ENCODE data around the gene PTGER1. TPM values are rescaled to one million over a fixed set of nuclear protein-coding genes. Genes with fewer than 3 reads are reported as not detected.

Gene PTGER1
- total RNA-seq, 2 experiments from 2014 or later, result 0.29 to 0.41 TPM

- Mint-ChIP-seq H3K4me3 (no peak overlapping the region), H3K4me1 (ENCODE audit: low read depth) (peaks cover 5% of the 10 kb centered on the region), H3K27ac (no peak overlapping the region), H3K27me3 (no peaks in the 10 kb centered on the region), H3K36me3 (peaks cover 45% of the 10 kb centered on the region), H3K9me3 (no peaks in the 10 kb centered on the region)
- POLR2A ChIA-PET, result interaction anchor here (0.6 kb wide), 1 partner anchor 58 kb away, joined by 5 read pairs; no protein-coding TSS in a partner anchor
- CTCF ChIA-PET, result interaction anchor here (1.0 to 2.7 kb wide), 3 partner anchors 18 to 30 kb away, joined by 3 to 8 read pairs (median 7); no protein-coding TSS in a partner anchor
- intact Hi-C loops (cut with micrococcal nuclease), result no loop called here
- DNase-seq, result peak; percentile 87
Observed at GRCh38 chr19:14450168-14450874, 24.8 kb downstream of the PTGER1 start.

DNA sequence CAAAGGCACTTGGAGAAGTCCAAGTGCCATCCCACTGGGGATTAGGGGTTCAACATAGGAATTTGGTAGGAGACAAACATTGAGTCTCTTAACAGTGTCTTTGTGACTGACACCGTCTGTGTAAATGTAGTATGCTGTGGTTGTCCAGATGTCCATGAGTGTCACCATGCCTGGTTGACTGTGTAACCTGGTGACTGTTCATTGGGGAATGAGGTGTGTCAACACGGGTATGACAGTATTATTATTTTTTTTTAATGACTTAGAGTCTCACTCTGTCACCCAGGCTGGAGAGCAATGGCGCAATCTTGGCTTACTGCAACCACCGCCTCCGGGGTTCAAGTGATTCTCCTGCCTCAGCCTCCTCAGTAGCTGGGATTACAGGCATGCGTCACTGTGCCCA, 25.8 kb downstream of the PTGER1 start:
- Mint-ChIP-seq H3K9me3 (no peaks in the 10 kb centered on the region), H3K27me3 (no peaks in the 10 kb centered on the region), H3K4me1 (ENCODE audit: low read depth) (peaks cover 5% of the 10 kb centered on the region), H3K27ac (peak overlapping the region; percentile 31), H3K36me3 (peaks cover 47% of the 10 kb centered on the region), H3K4me3 (no peak overlapping the region)
- intact Hi-C loops (cut with micrococcal nuclease), result no loop called here
- POLR2A ChIA-PET, result no interaction called here
- DNase-seq, result no peak
- CTCF ChIA-PET, result interaction anchor here (2.7 kb wide), 1 partner anchor 31 kb away, joined by 8 read pairs; no protein-coding TSS in a partner anchor

DNA sequence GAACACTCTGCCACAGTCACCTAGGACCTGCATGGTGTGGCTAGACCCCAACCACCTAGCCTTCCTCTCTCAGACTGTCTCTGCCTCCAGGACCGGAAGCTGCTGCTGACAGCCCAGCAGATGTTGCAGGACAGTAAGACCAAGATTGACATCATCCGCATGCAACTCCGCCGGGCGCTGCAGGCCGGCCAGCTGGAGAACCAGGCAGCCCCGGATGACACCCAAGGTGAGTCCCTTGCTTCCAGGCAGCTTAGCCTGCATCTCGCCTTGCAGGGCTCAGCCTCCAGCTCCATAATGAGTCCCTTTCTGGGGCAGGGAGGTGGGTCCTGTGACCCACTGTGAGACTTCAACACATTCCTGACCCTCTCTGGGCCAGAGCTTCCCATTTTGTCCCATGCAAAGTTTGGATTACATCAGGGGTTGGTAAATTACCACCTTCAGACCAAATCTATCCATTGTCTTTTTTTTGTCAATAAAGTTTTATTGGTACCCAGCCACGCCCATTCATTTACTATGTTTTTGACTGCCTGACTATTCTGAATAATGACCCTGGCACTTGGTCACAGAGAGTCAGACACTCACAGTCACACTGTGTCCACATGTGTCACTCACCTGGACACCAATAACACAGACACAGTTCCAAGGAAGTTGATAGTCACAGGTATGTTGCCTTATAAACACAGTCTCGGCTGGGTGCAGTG, 28.7 kb downstream of the PTGER1 start:
- H3K4me3 Mint-ChIP-seq, result no peak overlapping the region
- no peaks in the 10 kb centered on the region for H3K27me3 Mint-ChIP-seq
- intact Hi-C loops (cut with micrococcal nuclease), result no loop called here
- DNase-seq, result no peak
- ChIA-PET POLR2A (no interaction called here), CTCF (interaction anchor here (1.5 kb wide), 1 partner anchor 33 kb away, joined by 3 read pairs; no protein-coding TSS in a partner anchor)
- no peaks in the 10 kb centered on the region for H3K9me3 Mint-ChIP-seq
- no peak overlapping the region for H3K27ac Mint-ChIP-seq
- peaks cover 61% of the 10 kb centered on the region for H3K36me3 Mint-ChIP-seq
- H3K4me1 Mint-ChIP-seq (ENCODE audit: low read depth), result peaks cover 11% of the 10 kb centered on the region

DNA sequence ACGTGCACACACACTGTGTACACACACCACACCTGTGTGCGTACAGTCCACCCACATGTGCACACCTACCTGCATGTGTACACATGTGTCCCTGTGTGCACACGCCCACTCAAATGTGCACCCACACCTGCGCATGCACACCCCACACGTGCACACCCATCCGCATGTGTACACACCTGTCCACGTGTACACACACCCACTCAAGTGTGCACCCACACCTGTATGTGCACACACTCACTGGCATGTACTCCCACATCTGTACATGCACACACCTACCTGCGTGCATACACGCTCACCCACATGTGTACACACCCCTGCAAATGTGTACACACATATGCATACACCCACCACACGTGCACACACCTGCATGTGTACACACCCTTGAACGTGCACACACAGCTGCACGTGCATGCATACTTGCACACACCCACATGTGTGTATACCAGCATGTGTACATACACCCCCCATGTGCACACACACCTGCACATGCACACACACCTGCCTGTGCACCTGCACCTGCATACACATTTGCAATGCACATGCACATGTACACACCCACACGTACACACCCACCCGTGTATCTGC, 31.4 kb downstream of the PTGER1 start:
- intact Hi-C loops (cut with micrococcal nuclease), result no loop called here
- Mint-ChIP-seq H3K9me3 (no peaks in the 10 kb centered on the region), H3K4me1 (ENCODE audit: low read depth) (peaks cover 29% of the 10 kb centered on the region), H3K27me3 (no peaks in the 10 kb centered on the region), H3K27ac (no peak overlapping the region), H3K36me3 (peaks cover 49% of the 10 kb centered on the region), H3K4me3 (no peak overlapping the region)
- DNase-seq, result no peak
- CTCF ChIA-PET, result no interaction called here
- POLR2A ChIA-PET, result no interaction called here

GRCh38 chr19:14442891-14443631, 32.1 kb downstream of the PTGER1 start:
- Mint-ChIP-seq H3K4me1 (ENCODE audit: low read depth) (peaks cover 30% of the 10 kb centered on the region), H3K27ac (no peak overlapping the region), H3K4me3 (no peak overlapping the region), H3K27me3 (no peaks in the 10 kb centered on the region), H3K36me3 (peaks cover 44% of the 10 kb centered on the region), H3K9me3 (no peaks in the 10 kb centered on the region)
- CTCF ChIA-PET, result no interaction called here
- intact Hi-C loops (cut with micrococcal nuclease), result no loop called here
- no peak for DNase-seq
- POLR2A ChIA-PET, result no interaction called here

DNA sequence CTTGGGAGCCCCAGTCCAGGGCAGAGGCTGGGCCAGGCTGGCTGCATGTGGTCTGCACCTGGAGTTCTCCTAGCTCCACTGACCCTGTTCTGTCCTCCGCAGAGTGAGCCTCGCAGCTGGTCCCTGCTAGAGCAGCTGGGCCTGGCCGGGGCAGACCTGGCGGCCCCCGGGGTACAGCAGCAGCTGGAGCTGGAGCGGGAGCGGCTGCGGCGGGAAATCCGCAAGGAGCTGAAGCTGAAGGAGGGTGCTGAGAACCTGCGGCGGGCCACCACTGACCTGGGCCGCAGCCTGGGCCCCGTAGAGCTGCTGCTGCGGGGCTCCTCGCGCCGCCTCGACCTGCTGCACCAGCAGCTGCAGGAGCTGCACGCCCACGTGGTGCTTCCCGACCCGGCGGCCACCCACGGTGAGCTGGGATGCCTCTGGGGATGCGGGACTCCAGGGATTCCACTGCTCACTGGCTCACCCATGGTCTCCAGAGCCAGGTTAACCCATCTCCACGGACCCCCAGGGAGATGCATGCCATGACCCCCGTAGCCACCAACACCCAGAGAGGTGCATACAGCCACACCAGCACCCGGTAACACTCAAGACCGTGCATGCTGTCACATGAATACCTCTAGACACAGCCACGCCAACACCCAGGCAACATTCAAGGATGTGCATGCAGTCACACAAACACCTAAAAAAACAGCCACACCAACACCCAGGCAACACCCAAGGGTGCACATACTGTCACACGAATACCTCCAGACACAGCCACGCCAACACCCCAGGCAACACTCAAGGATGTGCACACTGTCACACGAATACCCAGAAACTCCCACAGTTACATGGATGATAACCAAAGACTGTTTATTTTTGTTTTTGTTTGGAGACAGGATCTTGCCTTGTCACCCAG, 33.9 kb downstream of the PTGER1 start:
- no peak for DNase-seq
- peaks cover 35% of the 10 kb centered on the region for H3K36me3 Mint-ChIP-seq
- H3K27ac Mint-ChIP-seq, result peak overlapping the region; percentile 88
- no peaks in the 10 kb centered on the region for H3K27me3 Mint-ChIP-seq
- intact Hi-C loops (cut with micrococcal nuclease), result no loop called here
- H3K4me3 Mint-ChIP-seq, result peak overlapping the region; percentile 84
- peaks cover 35% of the 10 kb centered on the region for H3K4me1 Mint-ChIP-seq (ENCODE audit: low read depth)
- ChIA-PET POLR2A (interaction anchor here (1.3 kb wide), 1 partner anchor 9 kb away, joined by 4 read pairs; the partner anchor contains the start of gene PKN1), CTCF (interaction anchor here (0.6 to 3.4 kb wide), 3 partner anchors 9 to 48 kb away, joined by 4 to 17 read pairs (median 10); partner anchors contain the start of gene PKN1)
- H3K9me3 Mint-ChIP-seq, result no peaks in the 10 kb centered on the region

GRCh38 chr19:14440049-14440448, 35.1 kb downstream of the PTGER1 start:
- ChIA-PET CTCF (interaction anchor here (3.4 kb wide), 1 partner anchor 40 kb away, joined by 17 read pairs; no protein-coding TSS in a partner anchor), POLR2A (interaction anchor here (1.3 kb wide), 1 partner anchor 7 kb away, joined by 4 read pairs; the partner anchor contains the start of gene PKN1)
- peaks cover 32% of the 10 kb centered on the region for H3K36me3 Mint-ChIP-seq
- peak; percentile 90 for DNase-seq
- H3K27me3 Mint-ChIP-seq, result no peaks in the 10 kb centered on the region
- peak overlapping the region; percentile 88 for H3K27ac Mint-ChIP-seq
- H3K4me3 Mint-ChIP-seq, result peak overlapping the region; percentile 84
- peaks cover 39% of the 10 kb centered on the region for H3K4me1 Mint-ChIP-seq (ENCODE audit: low read depth)
- H3K9me3 Mint-ChIP-seq, result no peaks in the 10 kb centered on the region
- intact Hi-C loops (cut with micrococcal nuclease), result loop anchor here (1.0 kb wide), 1 partner anchor 8 kb away; no protein-coding TSS in a partner anchor

DNA sequence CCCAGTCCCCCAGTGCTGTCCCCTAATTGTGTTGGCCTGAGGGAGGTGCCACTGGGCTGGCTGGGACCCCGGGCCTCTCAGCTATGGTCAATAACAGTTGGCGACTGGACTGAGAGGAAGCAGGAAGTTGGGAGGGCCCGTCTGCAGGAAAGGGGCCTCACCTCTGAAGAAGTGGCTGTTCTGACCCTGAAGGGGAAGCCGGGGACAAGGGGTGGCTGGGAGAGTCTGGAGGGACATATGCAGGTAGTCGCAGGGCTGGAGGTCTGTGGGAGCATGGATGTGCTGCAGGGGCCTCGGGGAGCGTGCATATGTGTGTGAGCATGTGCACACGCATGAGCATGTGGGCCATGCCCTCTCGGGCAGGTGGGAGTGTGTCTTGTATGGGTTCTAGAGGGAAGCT, 36.1 kb downstream of the PTGER1 start:
- Mint-ChIP-seq H3K27me3 (no peaks in the 10 kb centered on the region), H3K27ac (peak overlapping the region; percentile 88), H3K4me3 (no peak overlapping the region), H3K36me3 (peaks cover 26% of the 10 kb centered on the region), H3K9me3 (no peaks in the 10 kb centered on the region), H3K4me1 (ENCODE audit: low read depth) (peaks cover 49% of the 10 kb centered on the region)
- no peak for DNase-seq
- intact Hi-C loops (cut with micrococcal nuclease), result no loop called here
- ChIA-PET CTCF (interaction anchor here (0.7 to 3.4 kb wide), 2 partner anchors 41 to 91 kb away, joined by 4 to 17 read pairs; no protein-coding TSS in a partner anchor), POLR2A (no interaction called here)

DNA sequence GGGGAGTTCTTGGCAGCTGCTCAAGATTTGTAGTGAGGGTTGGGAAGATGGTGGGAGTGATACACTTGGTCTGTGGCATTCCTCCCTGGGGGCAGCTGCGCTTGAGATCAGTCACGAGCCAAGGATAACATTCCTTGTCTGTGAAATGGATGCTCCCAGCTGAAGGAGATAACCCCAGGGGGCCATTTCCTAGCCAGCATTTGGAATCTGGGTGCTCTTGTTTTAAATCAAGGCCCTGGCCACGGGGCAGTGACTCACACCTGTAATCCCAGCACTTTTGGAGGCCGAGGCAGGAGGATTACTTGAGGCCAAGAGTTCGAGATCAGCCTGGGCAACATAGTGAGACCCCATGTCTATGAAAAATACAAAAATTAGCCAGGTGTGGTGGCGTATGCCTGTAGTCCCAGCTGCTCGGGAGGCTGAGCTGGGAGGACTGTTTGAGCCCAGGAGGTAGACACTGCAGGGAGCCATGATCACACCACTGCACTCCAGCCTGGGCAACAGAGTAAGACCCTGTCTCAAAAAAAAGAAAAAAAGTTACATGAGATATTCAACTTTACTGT, 37.5 kb downstream of the PTGER1 start:
- peaks cover 46% of the 10 kb centered on the region for H3K4me1 Mint-ChIP-seq (ENCODE audit: low read depth)
- peak overlapping the region; percentile 33 for H3K27ac Mint-ChIP-seq
- intact Hi-C loops (cut with micrococcal nuclease), result no loop called here

GRCh38 chr19:14435320-14436050, 39.7 kb downstream of the PTGER1 start:
- intact Hi-C loops (cut with micrococcal nuclease), result loop anchor here (2.0 kb wide), 1 partner anchor 17 kb away; the partner anchor contains the start of gene DDX39A
- H3K9me3 Mint-ChIP-seq, result no peaks in the 10 kb centered on the region

More for the DNA sequence above, 37.5 kb downstream of the PTGER1 start:
- Mint-ChIP-seq H3K36me3 (peaks cover 15% of the 10 kb centered on the region), H3K4me3 (no peak overlapping the region), H3K9me3 (no peaks in the 10 kb centered on the region), H3K27me3 (no peaks in the 10 kb centered on the region)
- CTCF ChIA-PET, result no interaction called here
- DNase-seq, result no peak
- POLR2A ChIA-PET, result interaction anchor here (0.7 kb wide), 1 partner anchor 29 kb away, joined by 3 read pairs; no protein-coding TSS in a partner anchor

More at GRCh38 chr19:14435320-14436050, 39.7 kb downstream of the PTGER1 start:
- Mint-ChIP-seq H3K36me3 (peaks cover 8% of the 10 kb centered on the region), H3K4me3 (peak overlapping the region; percentile 35), H3K4me1 (ENCODE audit: low read depth) (peaks cover 51% of the 10 kb centered on the region), H3K27me3 (no peaks in the 10 kb centered on the region), H3K27ac (peak overlapping the region; percentile 50)
- ChIA-PET POLR2A (interaction anchor here (0.8 kb wide), 1 partner anchor 39 kb away, joined by 3 read pairs; the partner anchor contains the start of gene PTGER1), CTCF (no interaction called here)
- DNase-seq, result no peak
